CD4-positive, CD25-positive, alpha-beta regulatory T cell (primary cell): ENCODE data around the gene SP140L. TPM values are rescaled to one million over a fixed set of nuclear protein-coding genes. Genes with fewer than 3 reads are reported as not detected.
A peak's percentile ranks its signal among the peaks of the same experiment; 100 is the strongest.
"Not testable (repeated sequence)": the region's sequence is repeated elsewhere in the genome, so short reads cannot be mapped to it uniquely, and the experiment has no call there.

Source experiments
- ATAC-seq, 2 donors: fragments of 150-1000 bp; cut with Tn5 transposase; one replicate each; pipeline ENCODE4 v1.10.0; 2021; ENCODE audit warnings: low read depth in 2 of 2, moderate number of reproducible peaks in 2 of 2, moderate library complexity in 1 of 2
- DNase-seq, 3 donors: peaks; one replicate each; pipeline versions ENCODE4 v3.0.0 to v3.0.0-alpha.2; 2012 to 2022; ENCODE audit warnings: mixed read lengths in 1 of 3
- H3K27ac ChIP-seq: one replicate; pipeline ENCODE4 v1.7.0; 2013; ENCODE audit warnings: mild to moderate bottlenecking, low read length; ENCODE audit not compliant: insufficient read depth, poor library complexity, severe bottlenecking
- H3K27me3 ChIP-seq: one replicate; pipeline ENCODE4 v1.7.0; 2013; ENCODE audit warnings: low read length; ENCODE audit not compliant: control insufficient read depth, insufficient read depth
- H3K36me3 ChIP-seq: one replicate; pipeline ENCODE4 v1.7.0; 2013; ENCODE audit warnings: mild to moderate bottlenecking, low read length, moderate library complexity; ENCODE audit not compliant: control insufficient read depth, insufficient read depth
- H3K4me1 ChIP-seq: 2 replicates; pipeline ENCODE4 v1.7.0; 2013; ENCODE audit warnings: mild to moderate bottlenecking, low read length; ENCODE audit not compliant: insufficient read depth, control insufficient read depth, poor library complexity, severe bottlenecking
- H3K4me3 ChIP-seq: one replicate; pipeline ENCODE4 v1.7.0; 2013; ENCODE audit warnings: low read depth, mild to moderate bottlenecking, low read length, moderate library complexity
- H3K9me3 ChIP-seq, 2 experiments: 1 replicate in 1 of 2; 2 replicates in 1 of 2; pipeline ENCODE4 v1.7.0; 2013; ENCODE audit warnings: low read length in 2 of 2, mild to moderate bottlenecking in 1 of 2, moderate library complexity in 1 of 2; ENCODE audit not compliant: control insufficient read depth in 2 of 2
- H3K27ac Mint-ChIP-seq, 3 donors: one replicate each; pipeline ENCODE4 v1.8.0; 2020 to 2022; ENCODE audit warnings: mild to moderate bottlenecking in 3 of 3, mixed read lengths in 3 of 3, moderate library complexity in 2 of 3
- H3K27me3 Mint-ChIP-seq: one replicate; pipeline ENCODE4 v1.8.0; 2022; ENCODE audit warnings: mild to moderate bottlenecking, mixed read lengths
- H3K36me3 Mint-ChIP-seq: one replicate; pipeline ENCODE4 v1.8.0; 2020; ENCODE audit warnings: mixed read lengths
- H3K4me1 Mint-ChIP-seq, 4 donors: one replicate each; pipeline ENCODE4 v1.8.0; 2020 to 2022; ENCODE audit warnings: mixed read lengths in 4 of 4, mild to moderate bottlenecking in 1 of 4
- H3K4me3 Mint-ChIP-seq, 4 donors: one replicate each; pipeline ENCODE4 v1.8.0; 2020 to 2022; ENCODE audit warnings: mild to moderate bottlenecking in 4 of 4, mixed read lengths in 4 of 4, moderate library complexity in 3 of 4
- H3K9me3 Mint-ChIP-seq, 7 donors: one replicate each; pipeline ENCODE4 v1.8.0; 2020 to 2022; ENCODE audit warnings: mixed read lengths in 7 of 7, mild to moderate bottlenecking in 3 of 7, moderate library complexity in 2 of 7
- polyA plus RNA-seq, 4 donors: library from polyadenylated mRNA; unstranded; fragments of 300-500 nt; fragmentation: Illumina TruSeq; gene quantifications; one replicate each; pipeline ENCODE4 v1.2.3, GENCODE V29; 2021
- total RNA-seq: library from RNA; stranded (reverse); gene quantifications from one replicate; pipeline ENCODE4 v1.2.3, GENCODE V29; 2022

Gene SP140L
- total and polyA plus RNA-seq, 5 donors from 2014 or later = 14.3 to 68.5 (median 22.8) TPM

DNA sequence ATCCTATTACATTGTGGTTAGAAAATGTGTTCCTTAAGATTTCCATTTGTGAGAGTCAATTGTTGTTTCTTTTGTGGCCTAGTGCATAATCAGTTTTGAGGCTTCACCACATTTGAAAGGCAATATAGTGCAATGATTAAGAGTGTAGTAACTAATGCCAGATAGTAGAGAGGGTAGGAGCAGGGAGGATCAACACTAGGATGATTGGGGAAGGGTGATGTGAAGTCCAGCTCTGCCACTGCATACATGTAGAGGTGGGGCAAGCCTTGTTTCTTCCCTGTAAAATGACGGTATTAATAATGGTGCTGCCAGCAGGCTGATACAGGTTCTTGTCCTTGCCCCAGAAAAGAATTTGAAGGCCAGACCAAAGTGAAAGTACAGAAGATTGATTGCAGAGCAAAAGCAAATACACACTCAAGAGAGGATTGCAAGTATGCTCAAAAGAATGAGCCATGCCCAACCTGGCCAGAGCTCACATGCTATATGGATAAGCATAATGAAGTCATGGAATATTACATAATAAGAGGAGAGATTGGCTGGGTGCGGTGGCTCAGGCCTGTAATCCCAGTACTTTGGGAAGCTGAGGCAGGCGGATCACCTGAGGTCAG, 97.0 kb downstream of the SP140L start:
- peaks cover 50% of the 10 kb centered on the region for H3K36me3 ChIP-seq
- H3K9me3 ChIP-seq = peaks cover 2% of the 10 kb centered on the region in 2 experiments
- no peaks in the 10 kb centered on the region for H3K27me3 ChIP-seq
- H3K27ac Mint-ChIP-seq = peak overlapping the region; percentile 66 to 81 (median 73)
- peaks cover 80% of the 10 kb centered on the region for H3K4me1 ChIP-seq
- H3K9me3 Mint-ChIP-seq = peaks cover 0 to 2% (median 0%) of the 10 kb centered on the region in 7 donors
- DNase-seq = no peak
- H3K4me1 Mint-ChIP-seq = peaks cover 69 to 91% (median 78%) of the 10 kb centered on the region in 4 donors
- H3K27me3 Mint-ChIP-seq = no peaks in the 10 kb centered on the region
- H3K4me3 ChIP-seq = peak overlapping the region; percentile 59
- ATAC-seq = peak in 1 of 2 donors; percentile 37
- H3K27ac ChIP-seq = peak overlapping the region; percentile 45
- H3K36me3 Mint-ChIP-seq = peaks cover 55% of the 10 kb centered on the region
- peak overlapping the region in 3 of 4 donors; percentile 70 to 98 (median 72) for H3K4me3 Mint-ChIP-seq

DNA sequence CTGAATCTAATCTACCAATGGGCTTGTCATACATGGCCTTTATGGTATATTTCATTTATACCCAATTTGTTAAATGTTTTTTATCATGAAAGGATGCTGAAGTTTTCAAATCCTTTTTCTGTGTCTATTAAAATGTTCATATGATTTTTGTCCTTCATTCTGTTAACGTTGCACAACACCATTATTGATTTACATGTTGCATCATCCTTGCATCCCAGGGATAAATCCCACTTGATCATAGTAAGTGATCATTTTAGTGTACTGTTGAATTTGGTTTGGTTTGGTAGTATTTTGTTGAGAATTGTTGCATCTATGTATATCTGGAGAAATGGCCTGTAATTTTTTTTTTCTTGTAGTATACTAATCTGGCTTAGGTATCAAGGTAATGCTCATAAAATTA, 98.4 kb downstream of the SP140L start:
- peak overlapping the region in 2 of 3 donors; percentile 21 to 63 for H3K27ac Mint-ChIP-seq
- peaks cover 64% of the 10 kb centered on the region for H3K36me3 Mint-ChIP-seq
- peak overlapping the region; percentile 68 to 82 (median 74) for H3K4me3 Mint-ChIP-seq
- ATAC-seq (no peak), DNase-seq (no peak)
- Histone ChIP-seq H3K4me1 (peaks cover 71% of the 10 kb centered on the region), H3K9me3 (peaks cover 9 to 10% of the 10 kb centered on the region in 2 experiments), H3K27ac (no peak overlapping the region), H3K4me3 (peak overlapping the region; percentile 38), H3K27me3 (no peaks in the 10 kb centered on the region), H3K36me3 (peaks cover 64% of the 10 kb centered on the region)
- H3K4me1 Mint-ChIP-seq = peaks cover 61 to 88% (median 75%) of the 10 kb centered on the region in 4 donors
- peaks cover 0 to 7% (median 4%) of the 10 kb centered on the region in 7 donors for H3K9me3 Mint-ChIP-seq
- no peaks in the 10 kb centered on the region for H3K27me3 Mint-ChIP-seq

GRCh38 chr2:230429513-230429912, 102.5 kb downstream of the SP140L start:
- Histone ChIP-seq H3K4me3 (no peak overlapping the region), H3K27me3 (no peaks in the 10 kb centered on the region), H3K4me1 (peaks cover 49% of the 10 kb centered on the region), H3K9me3 (peaks cover 11 to 18% of the 10 kb centered on the region in 2 experiments), H3K36me3 (peaks cover 58% of the 10 kb centered on the region), H3K27ac (no peak overlapping the region)
- Mint-ChIP-seq H3K4me3 (peak overlapping the region in 2 of 4 donors; percentile 46 to 76), H3K27ac (peak overlapping the region in 1 of 3 donors; percentile 72), H3K9me3 (peaks cover 0 to 12% (median 4%) of the 10 kb centered on the region in 7 donors), H3K4me1 (peaks cover 44 to 80% (median 67%) of the 10 kb centered on the region in 4 donors), H3K27me3 (no peaks in the 10 kb centered on the region), H3K36me3 (peaks cover 56% of the 10 kb centered on the region)
- ATAC-seq (no peak), DNase-seq (no peak)

- Histone ChIP-seq H3K4me3 (peak overlapping the region; percentile 52), H3K27ac (peak overlapping the region; percentile 35), H3K4me1 (peaks cover 36% of the 10 kb centered on the region), H3K9me3 (peaks cover 11 to 26% of the 10 kb centered on the region in 2 experiments), H3K27me3 (no peaks in the 10 kb centered on the region), H3K36me3 (peaks cover 62% of the 10 kb centered on the region)
- Mint-ChIP-seq H3K36me3 (peaks cover 64% of the 10 kb centered on the region), H3K27ac (peak overlapping the region; percentile 42 to 82 (median 72)), H3K4me1 (peaks cover 37 to 74% (median 58%) of the 10 kb centered on the region in 4 donors), H3K9me3 (peaks cover 0 to 14% (median 9%) of the 10 kb centered on the region in 7 donors), H3K27me3 (no peaks in the 10 kb centered on the region), H3K4me3 (peak overlapping the region; percentile 61 to 80 (median 68))
- DNase-seq (no peak), ATAC-seq (peak in 1 of 2 donors; percentile 38)
Observed at GRCh38 chr2:230430957-230431910, 104.2 kb downstream of the SP140L start.

- H3K27me3 Mint-ChIP-seq = no peaks in the 10 kb centered on the region
- peaks cover 0 to 10% (median 8%) of the 10 kb centered on the region in 7 donors for H3K9me3 Mint-ChIP-seq
- Histone ChIP-seq H3K4me1 (peaks cover 35% of the 10 kb centered on the region), H3K4me3 (peak overlapping the region; percentile 35), H3K27me3 (no peaks in the 10 kb centered on the region), H3K27ac (peak overlapping the region; percentile 43), H3K36me3 (peaks cover 61% of the 10 kb centered on the region), H3K9me3 (peaks cover 8 to 22% of the 10 kb centered on the region in 2 experiments)
- H3K27ac Mint-ChIP-seq = peak overlapping the region; percentile 10 to 88 (median 45)
- ATAC-seq (peak in 1 of 2 donors; percentile 16), DNase-seq (no peak)
- peaks cover 58% of the 10 kb centered on the region for H3K36me3 Mint-ChIP-seq
- peak overlapping the region in 3 of 4 donors; percentile 2 to 39 (median 24) for H3K4me3 Mint-ChIP-seq
- H3K4me1 Mint-ChIP-seq = peaks cover 43 to 75% (median 58%) of the 10 kb centered on the region in 4 donors
Observed at GRCh38 chr2:230434677-230435324, 107.8 kb downstream of the SP140L start.

DNA sequence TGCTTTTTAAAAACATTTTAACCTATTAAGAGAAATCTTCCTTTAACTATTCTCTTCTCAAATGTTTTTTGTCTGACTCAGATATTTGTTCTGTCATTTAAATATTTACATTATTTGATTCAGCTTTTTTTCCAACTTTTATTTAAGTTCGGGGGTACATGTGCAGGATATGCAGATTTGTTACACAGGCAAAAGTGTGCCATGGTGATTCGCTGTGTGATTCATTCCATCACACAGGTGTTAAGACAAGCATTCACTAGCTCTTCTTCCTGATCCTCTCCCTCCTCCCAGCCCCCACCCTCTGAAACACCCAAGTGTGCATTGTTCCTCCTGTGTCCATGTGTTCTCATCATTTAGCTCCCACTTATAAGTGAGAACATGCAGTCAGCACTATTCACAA, 108.4 kb downstream of the SP140L start:
- Mint-ChIP-seq H3K4me3 (peak overlapping the region in 1 of 4 donors; percentile 43), H3K27ac (peak overlapping the region in 2 of 3 donors; percentile 45 to 82), H3K4me1 (peaks cover 45 to 72% (median 55%) of the 10 kb centered on the region in 4 donors), H3K27me3 (no peaks in the 10 kb centered on the region), H3K36me3 (peaks cover 53% of the 10 kb centered on the region), H3K9me3 (peaks cover 0 to 10% (median 8%) of the 10 kb centered on the region in 7 donors)
- Histone ChIP-seq H3K4me1 (peaks cover 33% of the 10 kb centered on the region), H3K36me3 (peaks cover 54% of the 10 kb centered on the region), H3K4me3 (no peak overlapping the region), H3K27me3 (no peaks in the 10 kb centered on the region), H3K9me3 (peaks cover 8 to 22% of the 10 kb centered on the region in 2 experiments), H3K27ac (peak overlapping the region; percentile 43)
- no peak for ATAC-seq
- no peak for DNase-seq

DNA sequence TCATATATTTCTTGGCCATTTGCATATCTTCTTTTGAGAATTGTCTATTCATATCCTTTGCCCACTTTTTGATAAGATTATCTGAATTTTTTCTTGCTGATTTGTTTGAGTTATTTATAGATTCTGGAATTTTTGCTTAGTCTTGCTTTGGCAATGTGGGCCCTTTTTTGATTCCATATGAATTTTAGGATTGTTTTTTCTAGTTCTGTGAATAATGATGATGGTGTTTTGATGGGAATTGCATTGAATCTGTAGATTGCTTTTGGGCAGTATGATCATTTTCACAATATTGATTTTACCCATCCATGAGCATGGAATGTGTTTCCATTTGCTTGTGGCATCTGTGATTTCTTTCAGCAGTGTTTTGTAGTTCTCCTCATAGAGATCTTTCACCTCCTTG, 112.1 kb downstream of the SP140L start:
- Histone ChIP-seq H3K36me3 (peaks cover 50% of the 10 kb centered on the region), H3K4me1 (peaks cover 48% of the 10 kb centered on the region), H3K4me3 (peak overlapping the region; percentile 59), H3K9me3 (peaks cover 6 to 14% of the 10 kb centered on the region in 2 experiments), H3K27ac (peak overlapping the region; percentile 70)
- peaks cover 46% of the 10 kb centered on the region for H3K36me3 Mint-ChIP-seq
- not testable (repeated sequence) for DNase-seq, ATAC-seq, H3K9me3 Mint-ChIP-seq, H3K27me3 Mint-ChIP-seq, H3K27me3 ChIP-seq
- peaks cover 38 to 77% (median 56%) of the 10 kb centered on the region in 4 donors for H3K4me1 Mint-ChIP-seq
- peak overlapping the region in 2 of 3 donors; percentile 48 to 86 for H3K27ac Mint-ChIP-seq
- peak overlapping the region; percentile 11 to 86 (median 72) for H3K4me3 Mint-ChIP-seq
